Activated T-helper 2 cell treated with anti-CD3 and anti-CD28 coated beads, Interferon-gamma antibody, Interleukin-2, Interleukin-4, amounts not matched to agents 10 μg/mL and 5 μg/mL and 100 μg/mL, durations not matched to agents 14 hours and 24 hours and 36 hours (primary cell): ENCODE results near the gene SSBP1. TPM values are rescaled to one million over a fixed set of nuclear protein-coding genes. Genes with fewer than 3 reads are reported as not detected.

Source experiments
- DNase-seq: peaks from one replicate; pipeline ENCODE4 v3.0.0; 2021; ENCODE audit warnings: low spot score
- H3K27ac Mint-ChIP-seq: one replicate; pipeline ENCODE4 v1.8.0; 2021; ENCODE audit warnings: mixed read lengths
- H3K27me3 Mint-ChIP-seq: one replicate; pipeline ENCODE4 v1.8.0; 2021; ENCODE audit warnings: low read depth, mixed read lengths
- H3K36me3 Mint-ChIP-seq: one replicate; pipeline ENCODE4 v1.8.0; 2021; ENCODE audit warnings: low read depth, mixed read lengths
- H3K4me1 Mint-ChIP-seq: one replicate; pipeline ENCODE4 v1.8.0; 2021; ENCODE audit warnings: low read depth, mixed read lengths
- H3K4me3 Mint-ChIP-seq: one replicate; pipeline ENCODE4 v1.8.0; 2021; ENCODE audit warnings: low read depth, mild to moderate bottlenecking, moderate library complexity, mixed read lengths
- H3K9me3 Mint-ChIP-seq: one replicate; pipeline ENCODE4 v1.8.0; 2021; ENCODE audit warnings: mixed read lengths
- intact Hi-C: fragments of 100-400 bp; cut with micrococcal nuclease; formaldehyde crosslinking; loops from one replicate; pipeline ENCODE4 v1.15.1; 2023
- total RNA-seq: library from RNA; stranded (reverse); gene quantifications from 2 replicates; pipeline ENCODE4 v1.2.3, GENCODE V29; 2022

The SSBP1 gene
- total RNA-seq, 1 donor from 2014 or later, result 244 TPM

DNA sequence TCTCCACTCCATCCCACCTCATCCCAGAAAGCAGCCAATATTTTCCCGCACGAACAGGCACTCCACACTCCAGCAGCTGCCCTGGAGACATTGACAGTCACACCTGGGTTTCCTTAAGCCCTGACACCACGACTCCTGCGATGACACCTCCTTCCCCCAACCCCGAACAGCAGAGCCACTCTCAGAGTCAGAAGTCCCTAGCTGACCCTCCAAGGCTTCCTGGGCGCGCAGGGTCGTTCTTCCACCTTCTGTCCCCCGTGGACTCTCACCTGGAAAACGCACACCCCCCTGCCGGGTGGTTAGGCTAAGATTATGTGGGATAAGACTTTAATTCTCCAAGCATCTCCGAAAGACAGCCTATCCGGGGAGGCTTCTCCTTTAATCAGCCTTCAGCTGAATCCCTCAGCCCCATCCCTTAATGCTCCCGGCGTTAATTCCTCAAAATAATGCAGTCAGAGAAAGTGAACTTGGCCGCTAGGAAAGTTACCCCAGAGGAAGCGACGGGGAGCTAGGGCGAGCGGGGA is 37.2 kb upstream of the SSBP1 start:
- Mint-ChIP-seq H3K4me3 (peak overlapping the region; percentile 68), H3K9me3 (no peaks in the 10 kb centered on the region), H3K27me3 (peaks cover 18% of the 10 kb centered on the region), H3K36me3 (peaks cover 10% of the 10 kb centered on the region), H3K4me1 (peaks cover 32% of the 10 kb centered on the region), H3K27ac (peak overlapping the region; percentile 58)
- intact Hi-C loops, result loop anchor here (2.0 to 5.0 kb wide), 2 partner anchors 26 to 39 kb away; no protein-coding TSS in a partner anchor
- DNase-seq, result no peak

DNA sequence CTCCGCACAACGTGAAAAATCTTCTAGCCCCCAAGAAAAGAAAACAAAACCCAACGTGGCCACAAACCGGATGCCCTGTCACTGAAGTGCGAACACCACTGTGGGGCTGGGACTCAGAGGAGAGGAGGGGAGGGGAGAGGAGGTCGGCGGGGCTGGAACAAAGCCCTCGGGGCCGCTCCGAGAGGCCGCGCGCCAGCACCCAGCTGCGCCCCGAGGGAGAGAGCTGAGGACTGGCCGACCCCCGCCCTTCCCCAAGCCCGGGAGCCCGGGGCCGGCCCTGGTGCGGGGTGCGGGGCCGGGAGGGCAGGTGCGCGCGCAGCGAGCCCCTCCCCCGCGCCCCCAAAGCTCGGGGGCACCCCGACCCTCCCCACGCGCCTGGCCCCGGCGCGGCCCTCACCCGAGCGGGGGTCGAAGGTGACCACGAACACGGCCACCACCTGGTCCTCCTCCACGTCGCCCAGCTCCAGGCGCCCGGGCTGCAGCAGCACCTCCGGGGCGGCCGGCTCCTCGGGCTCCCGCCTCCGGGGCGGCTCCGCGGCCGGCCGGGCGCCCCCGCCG is 36.6 kb upstream of the SSBP1 start:
- peak overlapping the region; percentile 81 for H3K4me3 Mint-ChIP-seq
- peak; percentile 65 for DNase-seq
- intact Hi-C loops, result loop anchor here (1.0 to 5.0 kb wide), 3 partner anchors 27 to 39 kb away; partner anchors contain the start of gene SSBP1
- peaks cover 10% of the 10 kb centered on the region for H3K36me3 Mint-ChIP-seq
- H3K27me3 Mint-ChIP-seq, result peaks cover 18% of the 10 kb centered on the region
- peak overlapping the region; percentile 44 for H3K27ac Mint-ChIP-seq
- H3K9me3 Mint-ChIP-seq, result no peaks in the 10 kb centered on the region
- H3K4me1 Mint-ChIP-seq, result peaks cover 32% of the 10 kb centered on the region

DNA sequence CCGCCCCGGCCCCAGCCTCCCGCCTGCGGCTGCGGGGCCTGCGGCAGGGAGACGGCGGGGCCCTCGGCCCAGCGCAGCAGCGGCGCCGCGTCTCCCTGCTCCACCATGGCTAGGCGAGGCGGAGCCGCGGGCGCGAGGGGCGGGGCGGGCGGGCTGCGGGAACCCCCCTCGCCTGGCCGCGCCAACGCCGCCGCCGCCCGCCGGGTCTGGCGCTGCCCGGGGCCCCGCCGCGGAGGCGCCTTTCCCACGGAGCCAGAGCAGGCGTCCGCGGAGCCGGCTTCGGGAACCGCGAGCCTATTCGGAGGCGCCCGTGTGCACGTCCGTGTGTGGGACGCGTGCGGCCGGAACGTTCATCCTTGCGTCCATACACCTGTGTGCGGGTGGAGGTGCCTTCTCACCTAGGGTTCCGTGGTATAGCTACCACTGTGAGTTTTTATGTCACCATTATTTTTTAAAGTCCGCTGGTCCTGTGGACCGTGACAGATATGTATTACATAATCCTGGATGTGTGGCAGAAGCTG is 36.1 kb upstream of the SSBP1 start, which contains the start of gene DENND11:
Gene DENND11 (minus strand): TSS at position 120 of the 521 bp plus-strand sequence. CDS start 13 bp downstream, at position 107.
- no peaks in the 10 kb centered on the region for H3K9me3 Mint-ChIP-seq
- H3K27ac Mint-ChIP-seq, result peak within 1 kb of the TSS; percentile 58
- H3K27me3 Mint-ChIP-seq, result peaks cover 20% of the 10 kb centered on the region
- intact Hi-C loops, result loop anchor here (1.0 to 5.0 kb wide), 2 partner anchors 36 to 40 kb away; partner anchors contain the start of gene SSBP1
- peak within 1 kb of the TSS; percentile 81 for H3K4me3 Mint-ChIP-seq
- H3K4me1 Mint-ChIP-seq, result peaks cover 32% of the 10 kb centered on the region
- H3K36me3 Mint-ChIP-seq, result peaks cover 10% of the 10 kb centered on the region
- peak; percentile 36 for DNase-seq

DNA sequence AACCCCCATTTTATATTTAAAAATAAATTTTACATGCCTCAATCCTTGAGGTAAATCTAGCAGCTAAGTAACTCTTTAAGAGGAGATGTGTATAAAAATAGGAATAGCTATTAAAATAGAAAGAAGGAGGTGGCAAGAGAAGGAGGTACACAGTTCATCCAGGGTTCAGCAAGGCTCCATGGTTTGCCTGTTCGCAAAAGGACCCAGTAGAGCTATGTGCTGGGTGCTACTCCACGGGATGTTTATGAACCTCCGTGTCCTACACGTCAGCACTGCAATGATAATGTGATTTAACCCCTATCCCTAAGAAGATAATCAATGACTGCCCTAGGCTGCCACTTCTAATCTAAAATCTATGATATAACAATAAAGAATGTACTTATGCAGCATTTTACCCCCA is 35.3 kb upstream of the SSBP1 start:
- intact Hi-C loops, result loop anchor here (1.0 to 5.0 kb wide), 2 partner anchors 35 to 41 kb away; partner anchors contain the start of gene SSBP1
- DNase-seq, result no peak
- Mint-ChIP-seq H3K4me3 (no peak overlapping the region), H3K4me1 (peaks cover 32% of the 10 kb centered on the region), H3K9me3 (no peaks in the 10 kb centered on the region), H3K27ac (no peak overlapping the region), H3K36me3 (peaks cover 10% of the 10 kb centered on the region), H3K27me3 (peaks cover 23% of the 10 kb centered on the region)

DNA sequence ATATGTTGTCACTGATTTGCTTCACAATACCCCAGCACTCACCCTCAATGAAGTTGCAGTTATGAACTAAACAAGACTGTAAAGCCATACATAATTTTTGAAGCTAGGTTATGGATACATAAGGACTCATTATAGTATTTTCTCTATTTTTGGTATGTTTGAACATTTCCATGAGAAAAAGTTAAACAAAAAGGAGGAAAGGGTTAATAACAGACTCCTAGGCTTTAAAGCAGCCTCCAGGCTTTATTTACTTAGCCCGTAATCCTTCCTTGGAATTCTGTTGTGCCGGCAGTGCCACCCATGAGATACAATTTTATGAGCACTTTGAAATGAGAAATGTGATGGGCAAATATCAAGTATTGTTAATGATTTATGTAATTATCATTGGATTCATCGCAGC is 34.0 kb upstream of the SSBP1 start:
- no peak overlapping the region for H3K27ac Mint-ChIP-seq
- DNase-seq, result no peak
- peaks cover 10% of the 10 kb centered on the region for H3K36me3 Mint-ChIP-seq
- intact Hi-C loops, result loop anchor here (5.0 kb wide), 1 partner anchor 42 kb away; no protein-coding TSS in a partner anchor
- no peaks in the 10 kb centered on the region for H3K9me3 Mint-ChIP-seq
- H3K4me1 Mint-ChIP-seq, result peaks cover 21% of the 10 kb centered on the region
- H3K27me3 Mint-ChIP-seq, result peaks cover 23% of the 10 kb centered on the region
- H3K4me3 Mint-ChIP-seq, result no peak overlapping the region

DNA sequence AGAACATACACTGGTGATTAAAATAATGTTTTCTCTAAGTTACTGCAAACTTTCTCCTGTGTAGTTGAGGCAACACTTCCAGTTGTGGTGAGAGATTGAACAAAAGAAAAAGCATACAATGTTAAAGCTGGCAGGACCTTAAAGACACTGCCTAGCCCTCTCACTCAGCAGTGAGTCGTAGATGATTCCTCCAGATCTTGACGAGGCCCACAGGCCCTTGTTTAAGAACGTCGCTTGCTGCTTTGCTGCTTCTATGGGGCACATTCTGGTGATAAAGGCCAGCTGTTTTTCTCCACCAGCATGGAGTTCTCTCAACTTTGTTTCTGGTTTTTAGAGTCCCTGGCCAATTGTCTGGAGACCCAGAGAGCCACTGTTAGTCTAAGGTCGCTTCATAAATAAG is 33.4 kb upstream of the SSBP1 start:
- Mint-ChIP-seq H3K36me3 (peaks cover 10% of the 10 kb centered on the region), H3K4me3 (no peak overlapping the region), H3K27me3 (peaks cover 23% of the 10 kb centered on the region), H3K9me3 (no peaks in the 10 kb centered on the region), H3K27ac (no peak overlapping the region), H3K4me1 (peaks cover 17% of the 10 kb centered on the region)
- intact Hi-C loops, result loop anchor here (5.0 kb wide), 1 partner anchor 42 kb away; no protein-coding TSS in a partner anchor
- DNase-seq, result no peak

DNA sequence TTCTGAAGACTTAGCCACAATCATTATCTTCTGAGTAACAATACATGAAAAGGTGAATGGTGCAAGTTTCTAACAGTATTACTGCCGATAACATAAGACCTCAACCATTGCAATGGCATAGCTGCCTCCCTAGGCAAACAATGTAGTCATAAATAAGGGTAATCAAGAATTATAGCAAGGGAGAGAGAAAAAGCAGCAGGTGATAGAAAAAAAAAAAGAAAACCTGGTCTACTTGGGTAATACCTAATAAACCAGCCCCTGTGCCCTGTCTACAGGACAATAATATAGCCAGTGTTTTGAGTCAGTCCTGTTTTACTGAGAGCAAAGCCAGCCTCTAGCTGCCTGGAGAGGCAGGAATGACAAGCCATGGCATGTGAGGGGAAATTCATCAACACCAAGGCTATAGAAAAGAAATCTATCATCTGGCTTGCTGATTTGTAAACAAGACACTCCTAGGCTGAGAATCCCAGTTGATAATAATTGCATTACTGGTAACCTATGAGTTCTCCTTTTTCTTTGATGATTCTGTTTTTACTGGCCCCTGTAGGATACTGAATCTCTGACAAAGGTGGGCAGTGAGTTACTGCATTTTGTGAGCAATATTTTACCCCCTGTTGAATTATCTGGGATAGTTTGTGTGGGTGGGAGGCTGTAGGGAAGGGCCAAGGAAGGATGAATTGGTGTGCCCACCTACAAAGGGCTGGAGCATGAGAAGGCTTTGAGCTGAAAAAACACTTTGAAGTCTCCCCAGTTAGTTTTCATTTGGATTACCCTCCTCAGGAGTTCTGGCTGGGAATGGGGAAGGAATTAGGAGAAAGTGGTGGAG is 31.7 kb upstream of the SSBP1 start:
- Mint-ChIP-seq H3K36me3 (no peaks in the 10 kb centered on the region), H3K4me1 (peaks cover 4% of the 10 kb centered on the region), H3K4me3 (no peak overlapping the region), H3K27me3 (peaks cover 23% of the 10 kb centered on the region), H3K9me3 (no peaks in the 10 kb centered on the region), H3K27ac (no peak overlapping the region)
- intact Hi-C loops, result no loop called here
- no peak for DNase-seq

DNA sequence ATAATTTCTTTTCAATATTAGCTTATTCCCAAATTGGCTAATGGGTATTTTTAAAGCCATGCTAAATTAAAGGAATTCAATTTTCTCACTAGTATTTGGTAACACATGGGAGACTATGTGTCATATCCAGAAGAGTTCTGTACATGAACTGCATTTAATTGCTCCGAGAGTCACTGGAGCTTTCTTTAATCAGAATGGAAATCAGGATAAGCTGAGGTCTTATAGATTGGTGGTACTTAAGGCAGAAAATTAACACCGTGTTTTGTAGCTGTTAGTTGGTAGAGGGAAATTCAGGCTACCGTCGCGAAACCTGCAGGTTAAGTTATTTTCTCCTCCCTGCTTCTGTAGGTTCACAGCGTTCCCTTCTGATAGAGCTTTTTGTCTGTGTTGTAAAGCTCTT is 29.8 kb upstream of the SSBP1 start, which contains the start of gene WEE2:
Gene WEE2 (plus strand): TSS at position 3 of the 400 bp plus-strand sequence. CDS start 406 bp downstream, outside the sequence.
- no peak within 1 kb of the TSS for H3K27ac Mint-ChIP-seq
- no peaks in the 10 kb centered on the region for H3K36me3 Mint-ChIP-seq
- no peak within 1 kb of the TSS for H3K4me3 Mint-ChIP-seq
- peaks cover 18% of the 10 kb centered on the region for H3K27me3 Mint-ChIP-seq
- intact Hi-C loops, result no loop called here
- H3K9me3 Mint-ChIP-seq, result no peaks in the 10 kb centered on the region
- DNase-seq, result no peak
- peaks cover 5% of the 10 kb centered on the region for H3K4me1 Mint-ChIP-seq

DNA sequence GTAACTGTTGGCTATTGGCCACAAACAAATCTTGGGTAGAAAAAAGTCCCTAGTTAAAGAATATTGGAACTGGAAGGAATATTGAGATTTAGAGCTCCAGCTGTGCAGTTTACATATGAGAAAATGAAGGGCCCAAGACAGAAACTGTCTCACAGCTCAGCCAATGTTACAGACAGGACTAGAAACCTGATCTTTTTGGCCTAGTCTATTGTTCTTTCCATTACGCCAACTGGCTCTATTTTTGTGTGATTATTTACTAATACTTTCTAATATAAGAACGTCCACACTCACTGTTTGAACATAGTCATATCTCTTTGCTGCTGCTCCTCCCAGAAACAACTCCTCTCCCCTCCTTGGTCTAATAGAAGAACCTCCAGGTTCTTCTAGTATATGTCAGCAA is 28.8 kb upstream of the SSBP1 start:
- intact Hi-C loops, result no loop called here
- H3K9me3 Mint-ChIP-seq, result no peaks in the 10 kb centered on the region
- H3K36me3 Mint-ChIP-seq, result no peaks in the 10 kb centered on the region
- DNase-seq, result no peak
- no peak overlapping the region for H3K4me3 Mint-ChIP-seq
- peaks cover 5% of the 10 kb centered on the region for H3K4me1 Mint-ChIP-seq
- H3K27me3 Mint-ChIP-seq, result peaks cover 11% of the 10 kb centered on the region
- H3K27ac Mint-ChIP-seq, result no peak overlapping the region

DNA sequence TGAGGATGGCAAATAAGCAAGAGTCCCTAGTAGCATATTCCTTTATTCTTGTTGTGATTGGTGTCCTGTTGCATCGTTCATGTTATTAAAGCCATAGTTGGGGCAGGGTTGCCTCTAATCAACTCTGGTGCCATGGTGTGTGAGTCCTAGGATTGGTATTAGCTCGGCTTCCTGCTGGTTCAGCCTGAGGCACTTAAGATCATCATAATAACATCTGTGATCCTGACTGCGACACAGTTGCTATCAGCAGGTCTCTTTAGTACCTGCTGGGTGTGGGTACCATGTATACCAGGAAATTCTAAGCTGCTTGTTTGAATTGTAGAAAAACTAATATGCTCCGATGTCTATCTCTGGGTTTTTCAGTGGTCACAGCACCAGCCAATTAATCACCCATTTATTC is 28.4 kb upstream of the SSBP1 start:
- Mint-ChIP-seq H3K9me3 (no peaks in the 10 kb centered on the region), H3K36me3 (no peaks in the 10 kb centered on the region), H3K4me1 (peaks cover 5% of the 10 kb centered on the region), H3K4me3 (no peak overlapping the region), H3K27me3 (peaks cover 7% of the 10 kb centered on the region), H3K27ac (no peak overlapping the region)
- intact Hi-C loops, result no loop called here
- DNase-seq, result no peak

DNA sequence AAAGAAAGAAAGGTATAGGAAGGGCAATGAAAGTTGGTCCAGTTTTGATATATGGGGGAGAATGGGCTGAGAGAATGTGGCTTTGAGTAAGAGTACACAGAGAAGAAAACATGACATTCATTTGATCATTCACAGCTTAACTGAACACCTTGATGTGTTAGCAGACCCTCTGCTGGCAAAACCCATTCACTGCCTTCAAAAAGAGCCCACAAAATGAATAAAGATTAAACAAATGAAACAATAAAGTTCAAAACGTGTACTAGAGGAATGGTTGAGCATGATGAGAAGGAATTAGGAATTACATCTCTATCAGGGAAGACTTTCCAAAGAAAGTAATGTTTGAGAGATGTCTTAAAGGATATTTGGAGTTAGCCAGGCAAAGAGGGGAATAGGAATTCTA is 27.9 kb upstream of the SSBP1 start:
- intact Hi-C loops, result no loop called here
- no peaks in the 10 kb centered on the region for H3K36me3 Mint-ChIP-seq
- no peaks in the 10 kb centered on the region for H3K9me3 Mint-ChIP-seq
- H3K4me3 Mint-ChIP-seq, result no peak overlapping the region
- DNase-seq, result no peak
- no peak overlapping the region for H3K27ac Mint-ChIP-seq
- H3K27me3 Mint-ChIP-seq, result peaks cover 6% of the 10 kb centered on the region
- peaks cover 5% of the 10 kb centered on the region for H3K4me1 Mint-ChIP-seq

DNA sequence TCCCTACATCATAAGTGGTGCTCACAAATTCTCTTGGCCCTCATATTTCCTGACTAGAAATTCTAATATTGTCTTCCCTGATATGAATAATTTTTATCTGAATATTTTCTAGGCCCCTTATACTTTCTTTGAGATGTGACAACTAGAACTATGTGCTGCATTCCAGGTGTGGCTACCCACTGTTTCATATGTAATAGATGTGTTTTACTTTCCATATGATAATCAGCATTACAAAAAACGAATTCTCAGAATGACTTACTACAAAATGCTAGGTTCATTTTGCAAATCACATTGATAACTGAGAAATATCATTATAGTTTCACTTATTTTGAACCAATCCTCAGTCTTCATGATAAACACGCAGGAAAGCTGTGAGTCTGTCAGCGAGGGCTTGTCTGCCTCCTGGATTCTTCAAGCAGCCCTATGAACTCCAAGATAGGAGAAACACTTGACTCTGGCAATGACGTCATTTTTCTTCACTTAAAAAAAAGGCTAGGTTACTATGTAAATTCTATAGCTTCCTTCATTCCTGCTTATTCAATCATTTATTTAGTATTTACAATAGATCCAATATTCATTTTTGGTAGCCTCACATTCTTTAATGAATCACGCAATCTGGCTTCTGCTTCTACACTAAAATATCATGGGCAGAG is 25.4 kb upstream of the SSBP1 start:
- DNase-seq, result no peak
- no peak overlapping the region for H3K27ac Mint-ChIP-seq
- no peaks in the 10 kb centered on the region for H3K36me3 Mint-ChIP-seq
- H3K4me1 Mint-ChIP-seq, result peaks cover 8% of the 10 kb centered on the region
- peaks cover under 1% of the 10 kb centered on the region for H3K27me3 Mint-ChIP-seq
- intact Hi-C loops, result no loop called here
- no peak overlapping the region for H3K4me3 Mint-ChIP-seq
- H3K9me3 Mint-ChIP-seq, result no peaks in the 10 kb centered on the region
